Measurements from ENCODE around the gene FAM136A. TPM values are rescaled to one million over a fixed set of nuclear protein-coding genes. Genes with fewer than 3 reads are reported as not detected.

Gene FAM136A
- total and polyA plus RNA-seq, 2 of the 13 experiments (the other 11 are each of a cell fraction or from before 2014, with no cell fraction given), result 77.8 to 126 TPM

DNA sequence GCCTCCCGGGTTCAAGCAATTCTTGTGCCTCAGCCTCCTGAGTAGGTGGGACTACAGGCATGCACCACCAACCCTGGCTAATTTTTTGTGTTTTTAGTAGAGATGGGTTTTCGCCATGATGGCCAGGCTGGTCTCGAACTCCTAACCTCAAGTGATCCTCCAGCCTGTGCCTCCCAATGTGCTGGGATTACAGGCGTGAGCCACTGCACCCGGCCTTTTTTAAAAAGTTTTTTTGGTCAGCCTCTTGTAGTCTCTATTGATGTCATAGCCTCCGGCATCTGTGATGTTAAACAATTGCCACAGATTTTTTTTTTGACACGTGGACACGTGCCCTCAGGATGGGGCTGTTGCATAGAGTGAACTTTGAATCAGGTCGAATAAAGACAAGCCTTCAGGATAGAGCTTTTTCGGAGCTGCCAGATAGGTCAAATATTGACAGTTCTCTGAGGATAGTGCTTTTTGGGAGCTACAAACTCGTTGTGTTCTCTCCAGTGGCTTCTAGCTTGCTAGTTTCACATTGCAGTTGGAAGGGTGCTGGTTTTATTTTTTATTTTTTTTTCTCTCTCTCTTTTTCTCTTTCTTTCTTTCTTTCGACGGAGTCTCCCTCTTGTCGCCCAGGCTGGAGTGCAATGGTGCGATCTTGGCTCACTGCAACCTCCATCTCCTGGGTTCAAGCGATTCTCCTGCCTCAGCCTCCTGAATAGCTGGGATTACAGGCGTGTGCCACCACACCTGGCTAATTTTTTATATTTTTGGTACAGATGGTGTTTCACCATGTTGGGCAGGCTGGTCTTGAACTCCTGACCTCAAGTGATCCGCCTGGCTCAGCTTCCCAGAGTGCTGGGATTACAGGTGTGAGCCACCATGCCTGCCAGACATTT, 32.2 kb downstream of the FAM136A start (continued):
- TF ChIP-seq ZNF652 (CRISPR knock-in tag; IDR thresholded peaks at IDR 0.05; ENCODE audit: borderline replicate concordance, low read depth) (peak; percentile 87), GATAD1 (CRISPR knock-in tag; IDR thresholded peaks at IDR 0.05) (peak; percentile 66; the same call in 1 of the 2 replicates), RAD51 (IDR thresholded peaks at IDR 0.05; ENCODE audit: borderline replicate concordance) (peak; percentile 32; the same call in 1 of the 2 replicates), MXD4 (CRISPR knock-in tag; IDR thresholded peaks at IDR 0.05) (peak; percentile 99), KDM1A (CRISPR knock-in tag; IDR thresholded peaks at IDR 0.05) (peak; percentile 60; the same call in 1 of the 2 replicates), ZNF441 (CRISPR knock-in tag; IDR thresholded peaks at IDR 0.05; ENCODE audit: borderline replicate concordance) (0 out of 2 replicates have a peak, but pooled peaks have one; percentile 30), TOE1 (CRISPR knock-in tag; IDR thresholded peaks at IDR 0.05) (peak; percentile 62; the same call in 1 of the 2 replicates), ZFP1 (CRISPR knock-in tag; IDR thresholded peaks at IDR 0.05) (peak; percentile 80; the same call in 1 of the 2 replicates), EP300 (IDR thresholded peaks at IDR 0.05; ENCODE audit: low read depth in 2 of 2, low read length in 2 of 2) (peak; percentile 64 to 94; a peak in 3 of 4 replicates), EP300 (CRISPR knock-in tag; IDR thresholded peaks at IDR 0.05; ENCODE audit: borderline replicate concordance) (peak; percentile 86), ZMYM2 (CRISPR knock-in tag; IDR thresholded peaks at IDR 0.05) (peak; percentile 94), BHLHE40 (IDR thresholded peaks at IDR 0.05; ENCODE audit: low read length) (peak; percentile 99), ZNF556 (CRISPR knock-in tag; IDR thresholded peaks at IDR 0.05; ENCODE audit: borderline replicate concordance) (peak; percentile 85; the same call in 1 of the 2 replicates), ZNF543 (CRISPR knock-in tag; IDR thresholded peaks at IDR 0.05) (peak; percentile 39; the same call in 1 of the 2 replicates), NCOR1 (IDR thresholded peaks at IDR 0.05; ENCODE audit: borderline replicate concordance, low read length) (peak; percentile 87)
- TF ChIP-seq, protein P1, sequence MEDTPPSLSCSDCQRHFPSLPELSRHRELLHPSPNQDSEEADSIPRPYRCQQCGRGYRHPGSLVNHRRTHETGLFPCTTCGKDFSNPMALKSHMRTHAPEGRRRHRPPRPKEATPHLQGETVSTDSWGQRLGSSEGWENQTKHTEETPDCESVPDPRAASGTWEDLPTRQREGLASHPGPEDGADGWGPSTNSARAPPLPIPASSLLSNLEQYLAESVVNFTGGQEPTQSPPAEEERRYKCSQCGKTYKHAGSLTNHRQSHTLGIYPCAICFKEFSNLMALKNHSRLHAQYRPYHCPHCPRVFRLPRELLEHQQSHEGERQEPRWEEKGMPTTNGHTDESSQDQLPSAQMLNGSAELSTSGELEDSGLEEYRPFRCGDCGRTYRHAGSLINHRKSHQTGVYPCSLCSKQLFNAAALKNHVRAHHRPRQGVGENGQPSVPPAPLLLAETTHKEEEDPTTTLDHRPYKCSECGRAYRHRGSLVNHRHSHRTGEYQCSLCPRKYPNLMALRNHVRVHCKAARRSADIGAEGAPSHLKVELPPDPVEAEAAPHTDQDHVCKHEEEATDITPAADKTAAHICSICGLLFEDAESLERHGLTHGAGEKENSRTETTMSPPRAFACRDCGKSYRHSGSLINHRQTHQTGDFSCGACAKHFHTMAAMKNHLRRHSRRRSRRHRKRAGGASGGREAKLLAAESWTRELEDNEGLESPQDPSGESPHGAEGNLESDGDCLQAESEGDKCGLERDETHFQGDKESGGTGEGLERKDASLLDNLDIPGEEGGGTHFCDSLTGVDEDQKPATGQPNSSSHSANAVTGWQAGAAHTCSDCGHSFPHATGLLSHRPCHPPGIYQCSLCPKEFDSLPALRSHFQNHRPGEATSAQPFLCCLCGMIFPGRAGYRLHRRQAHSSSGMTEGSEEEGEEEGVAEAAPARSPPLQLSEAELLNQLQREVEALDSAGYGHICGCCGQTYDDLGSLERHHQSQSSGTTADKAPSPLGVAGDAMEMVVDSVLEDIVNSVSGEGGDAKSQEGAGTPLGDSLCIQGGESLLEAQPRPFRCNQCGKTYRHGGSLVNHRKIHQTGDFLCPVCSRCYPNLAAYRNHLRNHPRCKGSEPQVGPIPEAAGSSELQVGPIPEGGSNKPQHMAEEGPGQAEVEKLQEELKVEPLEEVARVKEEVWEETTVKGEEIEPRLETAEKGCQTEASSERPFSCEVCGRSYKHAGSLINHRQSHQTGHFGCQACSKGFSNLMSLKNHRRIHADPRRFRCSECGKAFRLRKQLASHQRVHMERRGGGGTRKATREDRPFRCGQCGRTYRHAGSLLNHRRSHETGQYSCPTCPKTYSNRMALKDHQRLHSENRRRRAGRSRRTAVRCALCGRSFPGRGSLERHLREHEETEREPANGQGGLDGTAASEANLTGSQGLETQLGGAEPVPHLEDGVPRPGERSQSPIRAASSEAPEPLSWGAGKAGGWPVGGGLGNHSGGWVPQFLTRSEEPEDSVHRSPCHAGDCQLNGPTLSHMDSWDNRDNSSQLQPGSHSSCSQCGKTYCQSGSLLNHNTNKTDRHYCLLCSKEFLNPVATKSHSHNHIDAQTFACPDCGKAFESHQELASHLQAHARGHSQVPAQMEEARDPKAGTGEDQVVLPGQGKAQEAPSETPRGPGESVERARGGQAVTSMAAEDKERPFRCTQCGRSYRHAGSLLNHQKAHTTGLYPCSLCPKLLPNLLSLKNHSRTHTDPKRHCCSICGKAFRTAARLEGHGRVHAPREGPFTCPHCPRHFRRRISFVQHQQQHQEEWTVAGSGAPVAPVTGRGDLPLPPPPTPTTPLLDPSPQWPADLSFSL (CRISPR knock-in tag; IDR thresholded peaks at IDR 0.05), result 0 out of 2 replicates have a peak, but pooled peaks have one; percentile 14
- TF ChIP-seq, protein P2, sequence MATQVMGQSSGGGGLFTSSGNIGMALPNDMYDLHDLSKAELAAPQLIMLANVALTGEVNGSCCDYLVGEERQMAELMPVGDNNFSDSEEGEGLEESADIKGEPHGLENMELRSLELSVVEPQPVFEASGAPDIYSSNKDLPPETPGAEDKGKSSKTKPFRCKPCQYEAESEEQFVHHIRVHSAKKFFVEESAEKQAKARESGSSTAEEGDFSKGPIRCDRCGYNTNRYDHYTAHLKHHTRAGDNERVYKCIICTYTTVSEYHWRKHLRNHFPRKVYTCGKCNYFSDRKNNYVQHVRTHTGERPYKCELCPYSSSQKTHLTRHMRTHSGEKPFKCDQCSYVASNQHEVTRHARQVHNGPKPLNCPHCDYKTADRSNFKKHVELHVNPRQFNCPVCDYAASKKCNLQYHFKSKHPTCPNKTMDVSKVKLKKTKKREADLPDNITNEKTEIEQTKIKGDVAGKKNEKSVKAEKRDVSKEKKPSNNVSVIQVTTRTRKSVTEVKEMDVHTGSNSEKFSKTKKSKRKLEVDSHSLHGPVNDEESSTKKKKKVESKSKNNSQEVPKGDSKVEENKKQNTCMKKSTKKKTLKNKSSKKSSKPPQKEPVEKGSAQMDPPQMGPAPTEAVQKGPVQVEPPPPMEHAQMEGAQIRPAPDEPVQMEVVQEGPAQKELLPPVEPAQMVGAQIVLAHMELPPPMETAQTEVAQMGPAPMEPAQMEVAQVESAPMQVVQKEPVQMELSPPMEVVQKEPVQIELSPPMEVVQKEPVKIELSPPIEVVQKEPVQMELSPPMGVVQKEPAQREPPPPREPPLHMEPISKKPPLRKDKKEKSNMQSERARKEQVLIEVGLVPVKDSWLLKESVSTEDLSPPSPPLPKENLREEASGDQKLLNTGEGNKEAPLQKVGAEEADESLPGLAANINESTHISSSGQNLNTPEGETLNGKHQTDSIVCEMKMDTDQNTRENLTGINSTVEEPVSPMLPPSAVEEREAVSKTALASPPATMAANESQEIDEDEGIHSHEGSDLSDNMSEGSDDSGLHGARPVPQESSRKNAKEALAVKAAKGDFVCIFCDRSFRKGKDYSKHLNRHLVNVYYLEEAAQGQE (IDR thresholded peaks at IDR 0.05; ENCODE audit: borderline replicate concordance in 1 of 2, low read depth in 1 of 2, low read length in 2 of 2), result peak in 1 of 2 experiments; percentile 17; a peak in 1 of 4 replicates

All from HepG2 (cell line).